ENCODE results near the gene CLSTN2.
"Not testable (repeated sequence)": the region's sequence is repeated elsewhere in the genome, so short reads cannot be mapped to it uniquely, and the experiment has no call there.

CLSTN2 gene

GRCh38 chr3:140406655-140407054, 471.7 kb downstream of the CLSTN2 start:
- in situ Hi-C loops (cut with MboI; ENCODE audit: low pct_unique_long_range_greater_than_20kb, low sequenced_read_pairs) = no loop called here
- DNase-seq = no peak

GRCh38 chr3:140408252-140408651, 473.3 kb downstream of the CLSTN2 start:
- in situ Hi-C loops (cut with MboI; ENCODE audit: low pct_unique_long_range_greater_than_20kb, low sequenced_read_pairs) = no loop called here
- DNase-seq = no peak

- in situ Hi-C loops (cut with MboI; ENCODE audit: low pct_unique_long_range_greater_than_20kb, low sequenced_read_pairs) = no loop called here
- DNase-seq = no peak
Measured at GRCh38 chr3:140416666-140417065, 481.7 kb downstream of the CLSTN2 start.

DNA sequence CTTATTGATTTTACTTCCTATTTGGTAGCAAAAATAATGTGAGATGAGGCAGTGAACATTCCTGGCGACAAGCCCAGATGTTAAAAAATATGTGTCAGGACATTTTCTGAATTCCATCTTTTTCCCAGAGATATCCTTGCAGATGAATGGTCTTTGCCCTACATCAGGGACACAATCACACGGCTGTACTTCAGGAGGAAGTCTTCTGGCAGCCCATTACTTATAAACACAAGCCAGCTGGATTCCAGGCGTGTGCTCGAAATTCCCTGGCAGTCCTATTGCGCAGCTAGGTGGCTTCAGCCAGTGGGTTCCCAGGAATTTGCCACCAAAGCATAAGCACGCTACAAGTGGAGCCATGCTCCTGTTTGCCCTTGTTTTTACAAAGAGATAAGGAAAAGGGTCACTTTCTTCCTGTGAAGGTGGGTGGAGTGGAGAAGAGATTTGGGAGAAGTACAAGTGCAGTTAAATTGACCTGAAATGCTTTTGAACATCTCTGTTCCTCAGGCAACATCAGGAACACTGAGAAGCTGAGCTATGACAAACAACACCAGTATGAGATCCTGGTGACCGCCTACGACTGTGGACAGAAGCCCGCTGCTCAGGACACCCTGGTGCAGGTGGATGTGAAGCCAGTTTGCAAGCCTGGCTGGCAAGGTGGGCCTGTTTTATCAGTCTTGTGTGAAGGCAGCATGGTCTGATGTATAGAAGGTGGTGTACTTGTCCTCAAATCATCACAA, 485.8 kb downstream of the CLSTN2 start:
- in situ Hi-C loops (cut with MboI; ENCODE audit: low pct_unique_long_range_greater_than_20kb, low sequenced_read_pairs) = no loop called here
- DNase-seq = no peak

DNA sequence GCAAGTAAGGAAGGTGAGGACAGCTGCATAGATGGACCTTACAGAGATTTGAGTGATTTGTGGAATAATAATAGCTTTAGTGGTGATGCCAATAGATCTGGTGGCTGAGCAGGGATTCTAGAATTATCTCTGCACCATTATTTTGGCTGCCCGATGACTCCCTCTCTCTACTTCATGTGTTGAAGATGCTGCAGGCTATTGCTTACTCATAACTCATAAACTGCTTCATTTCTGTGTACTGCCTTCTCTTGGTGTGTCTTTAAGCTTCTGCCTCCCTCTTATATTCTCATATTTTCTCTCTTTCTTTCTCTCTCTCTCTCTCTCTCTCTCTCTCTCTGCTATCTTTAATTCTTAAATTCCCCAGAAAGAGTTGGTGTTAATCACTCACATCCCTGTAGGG, 486.9 kb downstream of the CLSTN2 start:
- in situ Hi-C loops (cut with MboI; ENCODE audit: low pct_unique_long_range_greater_than_20kb, low sequenced_read_pairs) = no loop called here
- no peak for DNase-seq

DNA sequence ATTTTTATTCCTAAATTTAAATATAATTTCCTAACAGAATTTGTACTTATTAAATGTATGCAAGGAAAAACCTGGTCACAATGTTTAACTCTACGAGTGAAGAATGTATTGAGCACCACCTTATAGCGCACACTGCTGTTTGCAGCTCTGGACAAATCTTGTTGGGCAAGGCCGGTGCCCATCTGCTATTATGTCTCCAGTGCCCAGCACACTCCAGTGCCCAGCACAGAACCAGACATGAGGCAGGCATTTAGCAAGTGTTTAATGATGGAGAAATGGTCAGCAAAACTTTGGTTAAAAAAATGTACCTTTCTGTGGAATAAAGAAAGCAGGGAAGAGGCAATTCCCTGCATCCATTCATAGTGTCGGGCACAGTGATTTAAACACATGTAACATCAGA, 488.2 kb downstream of the CLSTN2 start:
- in situ Hi-C loops (cut with MboI; ENCODE audit: low pct_unique_long_range_greater_than_20kb, low sequenced_read_pairs) = no loop called here
- no peak for DNase-seq

DNA sequence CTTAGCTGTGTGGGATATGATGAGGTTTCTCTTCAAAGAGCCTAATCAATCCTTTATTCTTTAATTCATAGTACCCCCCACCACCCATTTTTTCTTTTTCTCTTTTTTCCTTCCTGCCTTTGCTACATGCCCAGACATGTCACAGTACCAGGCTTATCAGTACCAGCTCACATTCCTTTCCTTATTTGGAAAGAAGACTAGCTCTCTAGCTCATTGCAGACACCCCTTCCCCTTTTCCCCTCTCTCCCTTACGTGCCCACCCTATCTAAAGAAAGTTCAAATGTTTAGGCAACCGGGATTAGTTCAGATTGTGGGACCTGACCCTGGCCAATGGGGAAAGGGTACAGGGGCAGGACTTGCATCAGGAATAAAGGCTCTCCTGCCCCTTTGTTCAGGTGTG, 488.6 kb downstream of the CLSTN2 start:
- in situ Hi-C loops (cut with MboI; ENCODE audit: low pct_unique_long_range_greater_than_20kb, low sequenced_read_pairs); DNase-seq: not testable (repeated sequence)

GRCh38 chr3:140424211-140424610, 489.2 kb downstream of the CLSTN2 start:
- DNase-seq = no peak
- in situ Hi-C loops (cut with MboI; ENCODE audit: low pct_unique_long_range_greater_than_20kb, low sequenced_read_pairs) = no loop called here

DNA sequence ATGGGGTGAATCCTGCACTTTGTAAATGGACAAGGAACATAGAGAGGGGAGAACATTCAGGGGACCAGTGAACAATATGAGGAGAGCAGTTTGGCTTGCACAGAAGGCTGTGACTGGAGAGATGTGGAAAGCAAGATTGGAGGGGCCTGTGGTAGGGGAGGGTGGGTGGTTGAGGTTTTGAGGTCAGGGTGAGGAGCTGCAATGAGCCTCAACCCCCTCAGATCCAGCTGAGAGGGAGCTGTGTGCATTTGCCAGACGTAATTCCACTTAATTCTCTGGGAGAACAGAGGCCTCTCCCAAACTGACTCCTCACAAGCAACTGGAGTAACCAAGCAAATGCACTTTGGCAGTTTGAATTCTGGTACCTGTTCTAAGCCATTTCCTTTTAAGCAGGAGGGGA, 489.7 kb downstream of the CLSTN2 start:
- DNase-seq = no peak
- in situ Hi-C loops (cut with MboI; ENCODE audit: low pct_unique_long_range_greater_than_20kb, low sequenced_read_pairs) = no loop called here

DNA sequence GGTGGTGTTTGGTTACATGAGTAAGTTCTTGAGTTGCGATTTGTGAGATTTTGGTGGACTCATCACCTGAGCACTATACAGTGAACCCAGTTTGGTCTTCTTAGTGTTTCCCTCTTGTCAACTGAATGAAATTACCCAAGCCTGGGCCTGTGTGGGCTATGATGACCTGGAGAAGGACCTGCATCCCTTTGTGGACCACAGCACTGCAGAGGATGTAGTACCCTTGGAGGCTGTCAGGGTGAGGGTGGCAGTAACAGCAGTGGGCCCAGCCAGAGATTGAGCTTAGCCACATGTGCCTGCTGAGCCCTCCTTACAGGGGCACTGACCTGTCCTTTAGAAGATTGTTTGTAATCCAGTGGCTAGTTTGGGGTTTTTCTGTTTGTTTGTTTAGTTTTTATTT, 492.8 kb downstream of the CLSTN2 start:
- no peak for DNase-seq
- in situ Hi-C loops (cut with MboI; ENCODE audit: low pct_unique_long_range_greater_than_20kb, low sequenced_read_pairs) = no loop called here

DNA sequence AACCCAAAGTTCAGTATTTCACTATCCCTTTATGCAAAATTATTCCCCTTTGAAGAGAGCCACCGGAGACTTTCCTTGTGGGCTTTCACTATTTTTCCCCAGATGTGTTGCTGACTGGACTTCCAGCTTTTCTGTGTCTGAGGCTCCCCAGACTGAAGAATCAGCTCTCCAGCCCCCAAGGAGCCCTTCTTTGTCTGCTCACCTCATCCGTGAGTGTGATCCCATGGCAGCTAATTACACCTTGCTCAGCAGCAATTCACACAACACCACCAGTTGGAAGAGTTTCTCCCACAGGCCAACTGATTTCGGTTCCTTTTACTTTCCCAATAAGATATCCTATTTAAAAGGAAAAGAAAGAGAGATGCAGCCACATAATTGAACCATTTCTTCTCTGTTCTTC, 493.4 kb downstream of the CLSTN2 start:
- no peak for DNase-seq
- in situ Hi-C loops (cut with MboI; ENCODE audit: low pct_unique_long_range_greater_than_20kb, low sequenced_read_pairs) = no loop called here

- no peak for DNase-seq
- in situ Hi-C loops (cut with MboI; ENCODE audit: low pct_unique_long_range_greater_than_20kb, low sequenced_read_pairs) = no loop called here
Measured at GRCh38 chr3:140429791-140430190, 494.8 kb downstream of the CLSTN2 start.

- in situ Hi-C loops (cut with MboI; ENCODE audit: low pct_unique_long_range_greater_than_20kb, low sequenced_read_pairs) = no loop called here
- DNase-seq = no peak
Measured at GRCh38 chr3:140430494-140430893, 495.5 kb downstream of the CLSTN2 start.

DNA sequence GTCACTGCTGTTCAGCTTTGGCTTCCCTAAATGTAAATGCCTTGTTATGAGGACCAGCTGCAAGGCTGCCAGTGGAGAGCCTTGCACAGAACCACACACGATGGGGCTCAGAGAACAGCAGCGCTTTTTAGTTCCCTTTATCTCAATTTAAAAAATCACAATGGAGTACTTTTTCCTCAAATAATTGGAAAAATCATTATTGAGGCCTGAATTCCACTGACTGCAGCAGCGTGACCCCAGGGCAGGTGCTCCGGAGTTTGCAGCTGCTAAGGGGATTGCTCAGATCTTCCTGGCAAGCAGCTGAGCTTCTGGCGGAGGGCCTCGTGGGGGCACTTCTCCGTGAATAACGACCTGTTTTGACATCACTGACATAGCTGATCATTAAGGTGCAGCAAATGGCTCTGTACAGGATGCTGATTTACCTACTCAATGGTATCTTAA, 497.3 kb downstream of the CLSTN2 start:
- DNase-seq = no peak
- in situ Hi-C loops (cut with MboI; ENCODE audit: low pct_unique_long_range_greater_than_20kb, low sequenced_read_pairs) = no loop called here

DNA sequence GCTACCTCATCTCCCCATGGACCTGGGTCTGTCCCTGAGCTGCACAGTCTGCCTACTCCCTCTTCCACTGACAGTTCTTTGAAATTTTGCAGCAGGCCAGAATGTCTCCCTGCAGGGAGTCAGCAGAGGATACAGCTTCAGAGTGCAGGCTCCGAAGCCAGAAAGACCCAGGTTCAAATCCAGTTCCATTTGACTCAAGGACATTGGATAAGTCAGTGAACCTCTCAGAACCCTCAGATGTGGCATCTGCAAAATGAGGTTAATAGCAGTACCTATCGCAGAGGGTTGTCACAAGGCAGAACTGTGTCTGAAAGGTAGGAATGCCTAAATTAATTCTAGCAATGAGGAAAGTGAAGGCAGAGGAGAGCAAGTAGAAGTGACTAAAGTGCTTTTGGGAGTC, 498.4 kb downstream of the CLSTN2 start:
- DNase-seq = no peak
- in situ Hi-C loops (cut with MboI; ENCODE audit: low pct_unique_long_range_greater_than_20kb, low sequenced_read_pairs) = no loop called here

- no peak for DNase-seq
- in situ Hi-C loops (cut with MboI; ENCODE audit: low pct_unique_long_range_greater_than_20kb, low sequenced_read_pairs) = no loop called here
Measured at GRCh38 chr3:140434261-140434905, 499.4 kb downstream of the CLSTN2 start.

GRCh38 chr3:140436421-140436820, 501.4 kb downstream of the CLSTN2 start:
- no peak for DNase-seq
- in situ Hi-C loops (cut with MboI; ENCODE audit: low pct_unique_long_range_greater_than_20kb, low sequenced_read_pairs) = no loop called here

DNA sequence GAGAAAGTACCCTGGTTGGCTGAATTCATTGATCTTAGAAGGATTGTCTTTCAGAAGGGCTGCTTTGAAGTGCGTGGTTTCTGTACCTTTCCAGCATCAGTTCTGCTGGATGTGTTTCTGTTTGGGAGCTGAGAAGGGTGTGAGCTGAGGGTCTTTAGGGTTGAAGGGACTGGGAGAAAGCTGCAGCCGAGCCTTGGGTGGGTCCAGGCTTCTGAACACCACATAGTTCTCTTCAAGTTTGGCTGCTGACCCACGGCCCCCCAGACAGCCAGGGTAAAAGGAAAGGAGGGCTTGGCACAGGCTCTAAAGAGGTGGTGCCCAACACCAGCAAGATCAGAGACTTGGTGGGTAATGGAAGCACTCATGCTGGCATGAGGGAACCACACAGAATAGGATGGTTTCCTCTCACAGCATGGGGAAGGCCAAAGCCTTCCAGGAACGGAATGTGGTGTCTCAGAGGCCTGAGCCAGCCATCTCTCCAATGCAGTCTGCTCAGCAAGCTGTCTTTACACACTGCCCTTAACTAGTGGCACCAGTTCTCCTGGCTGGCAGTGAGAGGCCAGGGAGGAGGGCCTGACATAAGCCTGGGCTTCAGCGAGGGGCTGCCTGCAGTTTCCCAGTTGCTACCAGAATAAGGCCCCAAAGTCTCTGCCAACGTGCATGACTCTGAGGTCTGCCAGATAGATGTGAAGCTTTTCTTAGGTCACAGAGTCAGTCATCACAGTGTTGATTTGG, 503.9 kb downstream of the CLSTN2 start:
- in situ Hi-C loops (cut with MboI; ENCODE audit: low pct_unique_long_range_greater_than_20kb, low sequenced_read_pairs) = no loop called here
- no peak for DNase-seq

- no peak for DNase-seq
- in situ Hi-C loops (cut with MboI; ENCODE audit: low pct_unique_long_range_greater_than_20kb, low sequenced_read_pairs) = no loop called here
Measured at GRCh38 chr3:140439527-140439926, 504.5 kb downstream of the CLSTN2 start.

- DNase-seq = no peak
- in situ Hi-C loops (cut with MboI; ENCODE audit: low pct_unique_long_range_greater_than_20kb, low sequenced_read_pairs) = no loop called here
Measured at GRCh38 chr3:140440446-140440845, 505.5 kb downstream of the CLSTN2 start.
